ENCODE measurements around the gene GPD1.
"Not testable (repeated sequence)": the region's sequence is repeated elsewhere in the genome, so short reads cannot be mapped to it uniquely, and the experiment has no call there.

Gene GPD1

GRCh38 chr12:50127546-50127945 lies 23.7 kb downstream of the GPD1 start:
- DNase-seq (ENCODE audit: low read depth): no peak

DNA sequence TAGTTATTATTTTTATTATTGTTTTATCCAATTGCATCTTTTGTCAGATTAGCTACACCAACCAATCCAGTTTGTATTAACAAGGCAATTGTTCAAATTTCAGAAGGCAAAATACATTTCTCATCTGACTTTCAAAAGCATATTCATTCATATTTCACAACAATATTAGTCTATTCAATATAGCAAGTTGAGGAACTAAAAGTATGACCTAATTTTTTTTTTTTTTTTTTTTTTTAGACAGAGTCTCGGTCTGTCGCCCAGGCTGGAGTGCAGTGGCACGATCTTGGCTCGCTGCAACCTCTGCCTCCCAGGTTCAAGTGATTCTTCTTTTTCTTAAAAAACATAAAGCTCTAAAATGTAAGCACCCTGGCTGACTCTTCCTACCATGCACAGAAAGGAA lies 25.5 kb downstream of the GPD1 start:
- DNase-seq (ENCODE audit: low read depth): no peak

GRCh38 chr12:50132505-50133135 lies 28.8 kb downstream of the GPD1 start:
- DNase-seq (ENCODE audit: low read depth): no peak

DNA sequence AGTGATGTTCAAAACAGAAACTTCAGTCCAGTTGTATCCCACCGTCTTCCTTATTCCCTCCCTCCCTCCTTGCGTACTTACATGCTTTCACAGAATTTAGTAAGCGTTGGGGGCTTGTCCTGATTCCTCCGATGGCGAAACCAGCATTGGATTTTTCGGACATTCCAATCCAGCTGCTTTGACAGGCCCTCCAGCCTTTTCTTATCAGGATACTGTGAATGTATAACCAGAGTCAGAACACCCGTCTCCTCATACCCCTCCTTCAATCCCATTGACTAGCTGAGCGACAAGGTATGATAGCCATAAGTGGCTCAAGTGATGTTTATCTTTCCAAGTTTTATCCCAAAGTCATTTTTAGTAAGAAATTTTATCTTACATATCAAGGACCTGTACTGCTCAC lies 39.2 kb downstream of the GPD1 start:
- DNase-seq (ENCODE audit: low read depth): no peak

GRCh38 chr12:50145439-50145838 lies 41.6 kb downstream of the GPD1 start:
- DNase-seq (ENCODE audit: low read depth): no peak

DNA sequence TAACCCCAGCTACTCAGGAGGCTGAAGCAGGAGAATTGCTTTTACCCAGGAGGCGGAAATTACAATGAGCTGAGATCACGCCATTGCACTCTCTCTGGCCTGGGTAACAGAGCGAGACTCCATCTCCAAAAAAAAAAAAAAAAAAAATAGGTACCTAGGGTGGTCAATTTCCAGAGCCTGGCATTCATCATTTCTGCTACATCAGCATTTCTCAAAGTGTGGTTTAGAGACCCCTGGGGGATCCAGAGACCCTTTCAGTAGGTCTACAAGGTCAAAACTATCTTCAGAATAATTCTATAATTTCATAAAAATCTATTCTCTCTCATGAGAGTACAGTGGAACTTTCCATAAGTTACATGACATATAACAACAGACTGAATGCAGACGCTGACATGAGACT lies 43.5 kb downstream of the GPD1 start:
- no peak for DNase-seq (ENCODE audit: low read depth)

DNA sequence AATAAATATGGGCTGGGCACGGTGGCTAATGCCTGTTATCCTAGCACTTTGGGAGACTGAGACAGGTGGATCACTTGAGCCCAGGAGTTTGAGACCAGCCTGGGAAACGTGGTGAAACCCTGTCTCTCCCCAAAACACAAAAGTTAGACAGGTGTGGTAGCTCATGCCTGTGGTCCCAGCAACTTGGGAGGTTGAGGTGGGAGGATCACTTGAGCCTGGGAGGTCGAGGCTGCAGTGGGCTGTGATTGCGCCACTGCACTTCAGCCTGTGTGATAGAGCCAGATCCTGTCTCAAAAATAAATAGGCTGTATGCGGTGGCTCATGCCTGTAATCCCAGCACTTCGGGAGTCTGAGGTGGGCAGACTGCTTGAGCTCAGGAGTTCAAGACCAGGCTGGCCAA lies 44.2 kb downstream of the GPD1 start:
- DNase-seq (ENCODE audit: low read depth): not testable (repeated sequence)

DNA sequence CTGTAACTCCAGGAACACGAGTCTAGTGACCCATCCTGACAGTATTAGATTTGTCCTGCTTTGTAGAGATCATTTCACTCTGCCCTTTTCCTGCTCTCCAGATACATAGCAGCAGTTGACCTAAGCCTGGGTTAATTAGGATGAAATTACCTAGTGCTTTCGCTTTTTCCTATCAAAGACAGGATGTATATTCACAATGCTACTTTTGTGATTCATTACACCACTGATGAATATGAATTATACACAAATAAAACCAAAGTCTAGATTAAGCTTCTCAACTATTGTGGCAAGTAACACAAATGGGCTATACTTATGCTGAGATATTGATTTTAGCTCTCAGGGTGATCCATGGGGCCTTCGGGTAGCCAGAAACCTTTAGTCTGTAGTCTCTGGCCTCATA lies 45.5 kb downstream of the GPD1 start:
- DNase-seq (ENCODE audit: low read depth): no peak

GRCh38 chr12:50151047-50151687 lies 47.4 kb downstream of the GPD1 start:
- no peak for DNase-seq (ENCODE audit: low read depth)

DNA sequence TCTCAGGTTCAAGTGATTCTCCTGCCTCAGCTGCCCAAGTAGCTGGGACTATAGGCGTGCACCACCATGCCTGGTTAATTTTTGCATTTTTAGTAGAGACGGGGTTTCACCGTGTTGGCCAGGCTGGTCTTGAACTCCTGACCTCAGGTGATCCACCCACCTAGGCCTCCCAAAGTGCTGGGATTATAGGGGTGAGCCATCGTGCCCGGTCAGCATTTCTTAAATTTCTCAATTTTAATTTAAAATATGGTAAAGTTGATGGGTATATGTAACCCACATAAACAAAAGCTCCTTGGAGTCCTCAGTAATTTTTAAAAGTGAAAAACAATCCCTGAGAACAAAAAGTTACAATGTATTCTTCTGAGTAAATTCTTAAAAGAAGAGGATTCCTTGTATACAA lies 51.1 kb downstream of the GPD1 start:
- not testable (repeated sequence) for DNase-seq (ENCODE audit: low read depth)

GRCh38 chr12:50156641-50157040 lies 52.8 kb downstream of the GPD1 start:
- DNase-seq (ENCODE audit: low read depth): no peak

GRCh38 chr12:50157259-50157658 lies 53.5 kb downstream of the GPD1 start:
- no peak for DNase-seq (ENCODE audit: low read depth)

- no peak for DNase-seq (ENCODE audit: low read depth)
These were observed 56.8 kb downstream of the GPD1 start for GRCh38 chr12:50160643-50161042.
